DMS53 treated with DMSO at 0.1 percent for 48 hours (cell line): Measurements from ENCODE around the gene NACA2.
"Not testable (repeated sequence)": the region's sequence is repeated elsewhere in the genome, so short reads cannot be mapped to it uniquely, and the experiment has no call there.

Experiments used
- DNase-seq: peaks from one replicate; lab custom pipeline; 2025; ENCODE audit not compliant: unreplicated experiment; lab: John Stamatoyannopoulos, UW

NACA2 gene

GRCh38 chr17:61552560-61552959 lies 38.5 kb downstream of the NACA2 start:
- DNase-seq: not testable (repeated sequence)

- peak; percentile 18 for DNase-seq
These were observed 39.7 kb downstream of the NACA2 start for GRCh38 chr17:61551255-61551742.

GRCh38 chr17:61547113-61547512 lies 43.9 kb downstream of the NACA2 start:
- no peak for DNase-seq

GRCh38 chr17:61545335-61545938 lies 45.6 kb downstream of the NACA2 start:
- DNase-seq: no peak

GRCh38 chr17:61543786-61544415 lies 47.1 kb downstream of the NACA2 start:
- no peak for DNase-seq

- no peak for DNase-seq
These were observed 49.0 kb downstream of the NACA2 start for GRCh38 chr17:61542027-61542426.

- no peak for DNase-seq
These were observed 50.1 kb downstream of the NACA2 start for GRCh38 chr17:61540874-61541273.
